Psoas muscle (tissue), 8 donors: ENCODE results near the gene CCAR1. TPM values are rescaled to one million over a fixed set of nuclear protein-coding genes. Genes with fewer than 3 reads are reported as not detected.
"Not testable (repeated sequence)": the region's sequence is repeated elsewhere in the genome, so short reads cannot be mapped to it uniquely, and the experiment has no call there.

Source experiments
- ATAC-seq, 4 donors: fragments of 200-7000 bp; cut with Tn5 transposase; one replicate each; pipeline ENCODE4 v1.9.1; 2020; ENCODE audit warnings: moderate library complexity in 3 of 4, mild to moderate bottlenecking in 2 of 4
- DNase-seq, 2 donors: peaks; one replicate each; pipeline ENCODE4 v3.0.0-alpha.2; 2020
- H3K27ac ChIP-seq: fragments of 200-600 bp; one replicate; pipeline ENCODE4 v1.8.0; 2022
- H3K27me3 ChIP-seq, 3 donors: fragments of 200-600 bp in 1 of 3; one replicate each; pipeline versions ENCODE4 v1.6.1 to v1.8.0; 2013 to 2022; ENCODE audit warnings: low read length in 2 of 3, mild to moderate bottlenecking in 2 of 3, moderate library complexity in 1 of 3; ENCODE audit not compliant: insufficient read depth in 3 of 3
- H3K36me3 ChIP-seq, 2 donors: fragments of 200-600 bp in 1 of 2; one replicate each; pipeline versions ENCODE4 v1.6.1 to v1.8.0; 2013 to 2022; ENCODE audit warnings: low read depth in 1 of 2, mild to moderate bottlenecking in 1 of 2, moderate library complexity in 1 of 2; ENCODE audit not compliant: insufficient read depth in 1 of 2
- H3K4me1 ChIP-seq: fragments of 200-600 bp; one replicate; pipeline ENCODE4 v1.8.0; 2022
- H3K4me3 ChIP-seq: fragments of 200-600 bp; one replicate; pipeline ENCODE4 v1.8.0; 2022; ENCODE audit warnings: mild to moderate bottlenecking
- H3K9me3 ChIP-seq: fragments of 200-600 bp; one replicate; pipeline ENCODE4 v1.8.0; 2022
- WGBS, 3 donors: extraction: QIAGEN DNeasy Blood & Tissue Kit; methylation state at CpG; one replicate each; pipeline versions ENCODE4 v1.1.6 to v1.1.7; 2013; 5-methylcytosine and 5-hydroxymethylcytosine counted together
- intact Hi-C, 2 donors: fragments of 100-400 bp; cut with DNase I; formaldehyde crosslinking; loops; one replicate each; pipeline versions ENCODE4 v1.11.0 to v1.14.2; 2022
- polyA plus RNA-seq, 3 donors: library from polyadenylated mRNA; stranded (reverse); fragments of 200-250 nt; gene quantifications; one replicate each; pipeline ENCODE4 v1.2.3, GENCODE V29; 2013
- total RNA-seq, 4 donors: library from RNA; stranded (reverse); fragmentation: NEBNext Ultra II Directional in 2 of 4; extraction: Animal tissue kit (Norgen Biotek cat#: 25700) in 2 of 4; gene quantifications; one replicate each; pipeline versions ENCODE4 v1.2.1 to v1.2.4, GENCODE V29; 2021 to 2023
- TF ChIP-seq, protein P1 (sequence below): fragments of 200-600 bp; IDR thresholded peaks from one replicate; pipeline ENCODE4 v1.8.0; 2022; ENCODE audit warnings: antibody characterized with exemption
- donor health status: healthy with polysubstance abuse.
- donor health status: DM: no; HTN: no; CAD: no; lungs with moderate emphysema.
- donor health status: Bipolar disorder and iron deficiency.
- donor health status: healthy.
- donor health status: DM: yes; HTN: yes; CAD: no.
- donor health status: DM: no; HTN: no; CAD: no.
- donor health status: DM: no; HTN: no; CAD: no.
- donor health status: DM: yes; HTN: yes; CAD: no.

The CCAR1 gene
- total and polyA plus RNA-seq, 7 donors = 22.1 to 52.8 (median 31.0) TPM

DNA sequence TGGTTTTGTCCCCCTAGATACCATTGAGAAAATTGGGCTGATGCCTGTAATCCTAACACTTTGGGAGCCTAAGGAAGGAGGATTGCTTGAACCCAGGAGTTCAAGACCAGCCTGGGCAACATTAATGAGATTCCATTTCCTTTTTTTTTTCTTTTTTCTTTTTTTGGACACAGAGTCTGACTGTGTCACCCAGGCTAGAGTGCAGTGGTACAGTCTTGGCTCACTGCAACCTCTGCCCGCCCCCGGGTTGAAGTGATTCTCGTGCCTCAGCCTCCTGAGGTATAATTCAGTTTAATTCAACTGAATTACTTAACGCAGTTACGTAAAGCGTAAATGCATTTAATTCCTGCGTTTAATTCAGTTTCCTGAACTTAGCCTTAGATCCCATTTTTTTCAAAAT lies 13.3 kb downstream of the CCAR1 start:
- no peak for ATAC-seq
- intact Hi-C loops = no loop called here
- Histone ChIP-seq H3K4me3 (no peak overlapping the region), H3K27me3 (no peaks in the 10 kb centered on the region), H3K4me1 (peaks cover 6% of the 10 kb centered on the region), H3K27ac (no peak overlapping the region), H3K9me3 (no peaks in the 10 kb centered on the region), H3K36me3 (peaks cover 8 to 100% of the 10 kb centered on the region in 2 donors)
- TF ChIP-seq, protein P1, sequence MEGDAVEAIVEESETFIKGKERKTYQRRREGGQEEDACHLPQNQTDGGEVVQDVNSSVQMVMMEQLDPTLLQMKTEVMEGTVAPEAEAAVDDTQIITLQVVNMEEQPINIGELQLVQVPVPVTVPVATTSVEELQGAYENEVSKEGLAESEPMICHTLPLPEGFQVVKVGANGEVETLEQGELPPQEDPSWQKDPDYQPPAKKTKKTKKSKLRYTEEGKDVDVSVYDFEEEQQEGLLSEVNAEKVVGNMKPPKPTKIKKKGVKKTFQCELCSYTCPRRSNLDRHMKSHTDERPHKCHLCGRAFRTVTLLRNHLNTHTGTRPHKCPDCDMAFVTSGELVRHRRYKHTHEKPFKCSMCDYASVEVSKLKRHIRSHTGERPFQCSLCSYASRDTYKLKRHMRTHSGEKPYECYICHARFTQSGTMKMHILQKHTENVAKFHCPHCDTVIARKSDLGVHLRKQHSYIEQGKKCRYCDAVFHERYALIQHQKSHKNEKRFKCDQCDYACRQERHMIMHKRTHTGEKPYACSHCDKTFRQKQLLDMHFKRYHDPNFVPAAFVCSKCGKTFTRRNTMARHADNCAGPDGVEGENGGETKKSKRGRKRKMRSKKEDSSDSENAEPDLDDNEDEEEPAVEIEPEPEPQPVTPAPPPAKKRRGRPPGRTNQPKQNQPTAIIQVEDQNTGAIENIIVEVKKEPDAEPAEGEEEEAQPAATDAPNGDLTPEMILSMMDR = no peak
- WGBS, 3 donors = 89 to 92% (median 90%) methylated on average over 7 of the region's 7 CpGs
- no peak for DNase-seq

DNA sequence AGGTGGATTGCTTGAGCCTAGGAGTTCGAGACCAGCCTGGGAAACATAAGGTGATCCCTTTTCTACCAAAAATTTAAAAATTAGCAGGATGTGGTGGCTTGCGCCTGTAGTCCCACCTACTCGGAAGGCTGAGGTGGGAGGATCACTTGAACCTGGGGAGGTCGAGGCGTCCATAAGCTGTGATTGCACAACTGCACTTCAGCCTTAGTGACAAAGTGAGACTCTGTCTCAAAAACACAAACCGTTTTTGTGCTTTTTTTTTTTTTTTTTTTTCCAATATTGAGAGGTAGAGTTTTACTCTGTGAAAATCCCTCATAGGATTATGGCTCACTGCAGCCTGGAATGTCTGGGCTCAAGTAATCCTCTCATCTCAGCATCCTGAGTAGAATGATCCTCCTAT lies 14.1 kb downstream of the CCAR1 start:
- TF ChIP-seq, protein P1 = no peak
- Histone ChIP-seq H3K27ac (no peak overlapping the region), H3K4me1 (peaks cover 6% of the 10 kb centered on the region), H3K9me3 (no peaks in the 10 kb centered on the region), H3K36me3 (peaks cover 8 to 100% of the 10 kb centered on the region in 2 donors), H3K4me3 (no peak overlapping the region), H3K27me3 (no peaks in the 10 kb centered on the region)
- ATAC-seq (no peak), DNase-seq (no peak)
- intact Hi-C loops = loop anchor here in 1 of 2 donors (5.0 kb wide), 1 partner anchor 42 kb away; no protein-coding TSS in a partner anchor
- 73 to 87% (median 81%) methylated on average over 6 of the region's 6 CpGs for WGBS, 3 donors

DNA sequence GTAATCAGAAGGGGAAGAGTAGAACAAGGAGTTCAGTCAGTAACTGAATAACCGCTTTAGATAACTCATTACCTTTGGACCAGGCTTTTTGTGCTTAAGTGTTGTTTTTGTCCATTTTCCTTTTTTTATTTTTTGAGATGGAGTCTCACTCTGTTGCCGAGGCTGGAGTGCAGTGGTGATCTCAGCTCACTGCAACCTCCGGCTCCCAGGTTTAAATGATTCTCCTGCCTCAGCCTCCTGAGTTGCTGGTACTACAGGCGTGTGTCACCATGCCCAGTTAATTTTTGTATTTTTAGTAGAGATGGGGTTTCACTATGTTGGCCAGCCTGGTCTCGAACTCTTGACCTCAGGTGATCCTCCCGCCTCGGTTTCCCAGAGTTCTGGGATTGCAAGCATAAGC lies 14.7 kb downstream of the CCAR1 start:
- DNase-seq, ATAC-seq, H3K27me3 ChIP-seq, H3K4me1 ChIP-seq, H3K4me3 ChIP-seq, H3K9me3 ChIP-seq, H3K27ac ChIP-seq: not testable (repeated sequence)
- H3K36me3 ChIP-seq = peaks cover 8 to 100% of the 10 kb centered on the region in 2 donors
- intact Hi-C loops = loop anchor here in 1 of 2 donors (5.0 kb wide), 1 partner anchor 42 kb away; no protein-coding TSS in a partner anchor
- 80 to 91% (median 84%) methylated on average over 7 of the region's 7 CpGs for WGBS, 3 donors

DNA sequence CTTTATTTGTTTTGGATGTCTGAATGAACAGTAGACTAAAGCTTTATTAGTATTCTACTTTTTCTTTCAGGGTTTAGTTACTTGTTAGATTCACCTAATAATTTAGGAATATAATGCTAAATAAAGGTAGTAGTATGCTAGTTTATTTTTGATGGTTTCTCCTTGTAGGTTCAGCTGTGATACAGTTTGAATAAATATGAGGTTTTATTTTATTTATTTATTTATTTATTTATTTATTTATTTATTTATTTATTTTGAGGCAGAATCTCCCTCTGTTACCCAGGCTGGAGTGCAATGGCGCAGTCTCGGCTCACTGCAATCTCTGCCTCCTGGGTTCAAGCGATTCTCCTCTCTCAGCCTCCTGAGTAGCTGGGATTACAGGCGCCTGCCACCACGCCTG lies 19.6 kb downstream of the CCAR1 start:
- ATAC-seq, H3K27ac ChIP-seq, H3K27me3 ChIP-seq, DNase-seq, H3K4me3 ChIP-seq, H3K9me3 ChIP-seq: not testable (repeated sequence)
- Histone ChIP-seq H3K4me1 (peaks cover 14% of the 10 kb centered on the region), H3K36me3 (peaks cover 15 to 100% of the 10 kb centered on the region in 2 donors)
- 91 to 96% (median 92%) methylated on average over 5 of the region's 5 CpGs for WGBS, 3 donors
- intact Hi-C loops = loop anchor here in 1 of 2 donors (10.0 kb wide), 1 partner anchor 246 kb away; no protein-coding TSS in a partner anchor

DNA sequence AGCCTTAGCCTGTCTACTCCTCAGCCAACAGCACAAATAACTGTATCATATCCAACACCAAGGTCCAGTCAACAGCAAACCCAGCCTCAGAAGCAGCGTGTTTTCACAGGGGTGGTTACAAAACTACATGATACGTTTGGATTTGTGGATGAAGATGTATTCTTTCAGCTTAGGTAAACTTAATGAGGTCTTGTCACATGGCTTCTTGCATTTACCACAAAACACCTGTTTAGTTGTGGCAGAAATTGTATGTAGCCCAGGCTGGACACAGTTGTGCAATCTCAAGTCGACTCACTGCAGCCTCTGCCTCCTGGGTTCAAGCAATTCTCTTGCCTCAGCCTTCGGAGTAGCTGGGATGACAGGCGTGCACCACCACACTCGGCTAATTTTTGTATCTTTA lies 21.4 kb downstream of the CCAR1 start:
- Histone ChIP-seq H3K27me3 (no peaks in the 10 kb centered on the region), H3K4me1 (peaks cover 14% of the 10 kb centered on the region), H3K36me3 (peaks cover 15 to 100% of the 10 kb centered on the region in 2 donors), H3K27ac (peak overlapping the region; percentile 54), H3K9me3 (no peaks in the 10 kb centered on the region), H3K4me3 (no peak overlapping the region)
- TF ChIP-seq, protein P1 = no peak
- 72 to 80% (median 75%) methylated on average over 6 of the region's 6 CpGs for WGBS, 3 donors
- DNase-seq = no peak
- ATAC-seq = peak in 1 of 4 donors; percentile 51
- intact Hi-C loops = loop anchor here in 1 of 2 donors (10.0 kb wide), 1 partner anchor 248 kb away; no protein-coding TSS in a partner anchor
